ENCODE data around the gene FRMD4B. TPM values are rescaled to one million over a fixed set of nuclear protein-coding genes. Genes with fewer than 3 reads are reported as not detected.

The FRMD4B gene
- 174 and 184 TPM in 2 replicates for total RNA-seq

DNA sequence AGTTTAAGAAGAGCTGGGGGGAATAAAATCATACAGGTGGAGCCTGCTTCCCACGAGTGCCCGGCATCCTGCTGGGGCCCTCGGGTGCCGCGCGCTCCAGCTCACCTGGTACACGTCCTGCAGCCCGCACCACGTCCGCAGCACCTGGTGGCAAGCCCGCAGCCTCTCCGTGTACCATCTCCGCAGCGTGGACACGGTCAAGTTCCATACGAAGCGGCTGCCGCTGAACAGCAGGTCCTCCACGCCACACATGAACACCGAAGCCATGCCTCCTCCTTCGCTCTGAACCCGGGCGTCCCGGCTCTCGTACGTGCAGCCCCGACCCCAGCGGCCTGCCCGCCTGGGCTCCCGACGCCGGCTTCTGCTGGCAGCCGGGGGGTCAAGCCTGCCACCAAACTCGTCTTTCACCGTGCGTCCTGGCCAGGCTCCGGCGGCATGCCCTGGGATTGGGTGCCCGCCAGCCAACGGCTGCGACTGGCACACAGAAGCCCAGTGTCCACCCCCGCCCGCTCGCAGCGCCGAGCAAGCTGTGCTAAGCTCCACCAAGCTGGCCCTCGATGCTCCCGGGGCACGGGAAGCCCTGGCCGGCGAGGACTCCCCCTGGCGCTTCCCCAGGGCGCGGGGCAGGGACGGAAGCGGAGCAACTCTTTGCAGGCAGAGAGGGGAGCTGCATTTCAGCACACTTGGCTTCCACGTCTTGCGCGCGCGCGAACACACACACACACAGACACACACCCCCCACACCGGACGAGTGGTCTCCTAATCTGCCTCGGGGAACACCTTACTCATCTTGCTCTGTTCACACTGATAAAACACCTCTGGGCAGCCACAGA lies at the start of gene FRMD4B:
FRMD4B (minus strand) TSS at position 366 of the 833 bp plus-strand sequence; CDS start at position 267, 99 bp downstream.

GRCh38 chr3:69122403-69122802 lies 263.5 kb downstream of the FRMD4B start, which contains the start of gene LMOD3:
Gene LMOD3 (minus strand): TSS chr3:69122595. CDS start chr3:69122386, 209 bp downstream.

Data from vein endothelial cell (primary cell).